Lower leg skin (tissue), 3 donors: Measurements from ENCODE around the gene VPS52.

Experiments
- POLR2A ChIP-seq, 2 donors: fragments of 450-650 bp; IDR thresholded peaks; one replicate each; pipeline ENCODE4 v1.6.1; 2016 to 2017; ENCODE audit warnings: antibody characterized with exemption in 2 of 2, mild to moderate bottlenecking in 1 of 2, moderate library complexity in 1 of 2
- TF ChIP-seq, protein P1 (sequence below), 3 donors: fragments of 450-650 bp; IDR thresholded peaks; one replicate each; pipeline ENCODE4 v1.5.1; 2016; ENCODE audit warnings: antibody characterized with exemption in 3 of 3, mild to moderate bottlenecking in 3 of 3, moderate library complexity in 2 of 3

DNA sequence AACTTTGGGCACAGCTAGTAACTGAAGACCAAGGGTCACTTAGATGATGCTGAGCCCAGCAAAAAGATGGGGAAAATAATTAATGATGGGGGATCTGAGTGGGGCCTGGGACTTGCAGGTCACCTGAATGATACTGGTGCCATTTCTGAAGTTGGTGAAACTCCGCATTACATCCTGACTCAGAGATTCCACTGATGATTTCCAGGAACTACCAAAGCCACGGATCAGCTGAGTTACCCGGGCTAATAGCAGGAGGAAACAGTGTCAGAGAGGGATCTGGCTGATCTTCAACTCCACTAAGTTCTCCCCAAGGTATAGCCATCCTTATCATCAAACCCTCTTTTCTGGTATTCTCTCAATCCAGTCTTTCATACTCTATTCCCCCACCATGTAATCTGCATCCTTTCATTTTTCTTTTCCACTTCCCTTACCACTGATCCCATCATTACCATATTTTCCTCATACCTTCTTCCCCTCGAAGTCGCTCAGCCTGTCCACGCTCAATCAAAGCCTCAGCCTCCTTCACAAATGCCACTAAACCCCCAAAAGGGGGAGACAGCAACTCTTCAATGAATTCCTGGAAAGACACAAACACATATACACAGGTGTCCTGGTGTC, 20.2 kb downstream of the VPS52 start:
- TF ChIP-seq, protein P1, sequence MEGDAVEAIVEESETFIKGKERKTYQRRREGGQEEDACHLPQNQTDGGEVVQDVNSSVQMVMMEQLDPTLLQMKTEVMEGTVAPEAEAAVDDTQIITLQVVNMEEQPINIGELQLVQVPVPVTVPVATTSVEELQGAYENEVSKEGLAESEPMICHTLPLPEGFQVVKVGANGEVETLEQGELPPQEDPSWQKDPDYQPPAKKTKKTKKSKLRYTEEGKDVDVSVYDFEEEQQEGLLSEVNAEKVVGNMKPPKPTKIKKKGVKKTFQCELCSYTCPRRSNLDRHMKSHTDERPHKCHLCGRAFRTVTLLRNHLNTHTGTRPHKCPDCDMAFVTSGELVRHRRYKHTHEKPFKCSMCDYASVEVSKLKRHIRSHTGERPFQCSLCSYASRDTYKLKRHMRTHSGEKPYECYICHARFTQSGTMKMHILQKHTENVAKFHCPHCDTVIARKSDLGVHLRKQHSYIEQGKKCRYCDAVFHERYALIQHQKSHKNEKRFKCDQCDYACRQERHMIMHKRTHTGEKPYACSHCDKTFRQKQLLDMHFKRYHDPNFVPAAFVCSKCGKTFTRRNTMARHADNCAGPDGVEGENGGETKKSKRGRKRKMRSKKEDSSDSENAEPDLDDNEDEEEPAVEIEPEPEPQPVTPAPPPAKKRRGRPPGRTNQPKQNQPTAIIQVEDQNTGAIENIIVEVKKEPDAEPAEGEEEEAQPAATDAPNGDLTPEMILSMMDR (IDR thresholded peaks at IDR 0.05): no peak
- TF ChIP-seq POLR2A (IDR thresholded peaks at IDR 0.05): no peak
